CD4-positive, CD25-positive, alpha-beta regulatory T cell (primary cell): Measurements from ENCODE around the gene AGGF1. TPM values are rescaled to one million over a fixed set of nuclear protein-coding genes. Genes with fewer than 3 reads are reported as not detected.
"Not testable (repeated sequence)": the region's sequence is repeated elsewhere in the genome, so short reads cannot be mapped to it uniquely, and the experiment has no call there.

Experiments used
- ATAC-seq, 2 donors: fragments of 150-1000 bp; cut with Tn5 transposase; one replicate each; pipeline ENCODE4 v1.10.0; 2021; ENCODE audit warnings: low read depth in 2 of 2, moderate number of reproducible peaks in 2 of 2, moderate library complexity in 1 of 2
- DNase-seq, 3 donors: peaks; one replicate each; pipeline versions ENCODE4 v3.0.0 to v3.0.0-alpha.2; 2012 to 2022; ENCODE audit warnings: mixed read lengths in 1 of 3
- H3K27ac ChIP-seq: one replicate; pipeline ENCODE4 v1.7.0; 2013; ENCODE audit warnings: mild to moderate bottlenecking, low read length; ENCODE audit not compliant: insufficient read depth, poor library complexity, severe bottlenecking
- H3K27me3 ChIP-seq: one replicate; pipeline ENCODE4 v1.7.0; 2013; ENCODE audit warnings: low read length; ENCODE audit not compliant: control insufficient read depth, insufficient read depth
- H3K36me3 ChIP-seq: one replicate; pipeline ENCODE4 v1.7.0; 2013; ENCODE audit warnings: mild to moderate bottlenecking, low read length, moderate library complexity; ENCODE audit not compliant: control insufficient read depth, insufficient read depth
- H3K4me1 ChIP-seq: 2 replicates; pipeline ENCODE4 v1.7.0; 2013; ENCODE audit warnings: mild to moderate bottlenecking, low read length; ENCODE audit not compliant: insufficient read depth, control insufficient read depth, poor library complexity, severe bottlenecking
- H3K4me3 ChIP-seq: one replicate; pipeline ENCODE4 v1.7.0; 2013; ENCODE audit warnings: low read depth, mild to moderate bottlenecking, low read length, moderate library complexity
- H3K9me3 ChIP-seq, 2 experiments: 1 replicate in 1 of 2; 2 replicates in 1 of 2; pipeline ENCODE4 v1.7.0; 2013; ENCODE audit warnings: low read length in 2 of 2, mild to moderate bottlenecking in 1 of 2, moderate library complexity in 1 of 2; ENCODE audit not compliant: control insufficient read depth in 2 of 2
- H3K27ac Mint-ChIP-seq, 3 donors: one replicate each; pipeline ENCODE4 v1.8.0; 2020 to 2022; ENCODE audit warnings: mild to moderate bottlenecking in 3 of 3, mixed read lengths in 3 of 3, moderate library complexity in 2 of 3
- H3K27me3 Mint-ChIP-seq: one replicate; pipeline ENCODE4 v1.8.0; 2022; ENCODE audit warnings: mild to moderate bottlenecking, mixed read lengths
- H3K36me3 Mint-ChIP-seq: one replicate; pipeline ENCODE4 v1.8.0; 2020; ENCODE audit warnings: mixed read lengths
- H3K4me1 Mint-ChIP-seq, 4 donors: one replicate each; pipeline ENCODE4 v1.8.0; 2020 to 2022; ENCODE audit warnings: mixed read lengths in 4 of 4, mild to moderate bottlenecking in 1 of 4
- H3K4me3 Mint-ChIP-seq, 4 donors: one replicate each; pipeline ENCODE4 v1.8.0; 2020 to 2022; ENCODE audit warnings: mild to moderate bottlenecking in 4 of 4, mixed read lengths in 4 of 4, moderate library complexity in 3 of 4
- H3K9me3 Mint-ChIP-seq, 7 donors: one replicate each; pipeline ENCODE4 v1.8.0; 2020 to 2022; ENCODE audit warnings: mixed read lengths in 7 of 7, mild to moderate bottlenecking in 3 of 7, moderate library complexity in 2 of 7
- polyA plus RNA-seq, 4 donors: library from polyadenylated mRNA; unstranded; fragments of 300-500 nt; fragmentation: Illumina TruSeq; gene quantifications; one replicate each; pipeline ENCODE4 v1.2.3, GENCODE V29; 2021
- total RNA-seq: library from RNA; stranded (reverse); gene quantifications from one replicate; pipeline ENCODE4 v1.2.3, GENCODE V29; 2022

Gene AGGF1
- total RNA-seq, result 17.6 TPM
- 10 to 100 TPM; 24.4 to 35.3 (median 29.4) TPM for polyA plus RNA-seq

GRCh38 chr5:77030097-77031071 is at the start of gene AGGF1:
Gene AGGF1 (plus strand): TSS chr5:77030404. CDS start chr5:77030767, 363 bp downstream.
- H3K4me3 Mint-ChIP-seq, result peak within 1 kb of the TSS; percentile 87 to 96 (median 95)
- peaks cover 33% of the 10 kb centered on the region for H3K4me1 ChIP-seq
- H3K27ac ChIP-seq, result peak within 1 kb of the TSS; percentile 85
- peak within 1 kb of the TSS; percentile 96 to 99 (median 97) for H3K27ac Mint-ChIP-seq
- peaks cover 5 to 10% of the 10 kb centered on the region in 2 experiments for H3K9me3 ChIP-seq
- DNase-seq, result peak; percentile 81 to 97 (median 90)
- H3K36me3 Mint-ChIP-seq, result peaks cover 18% of the 10 kb centered on the region
- H3K4me3 ChIP-seq, result peak within 1 kb of the TSS; percentile 77
- H3K27me3 Mint-ChIP-seq, result peaks cover 5% of the 10 kb centered on the region
- no peaks in the 10 kb centered on the region for H3K27me3 ChIP-seq
- peaks cover 12% of the 10 kb centered on the region for H3K36me3 ChIP-seq
- ATAC-seq, result peak; percentile 99 to 100
- H3K4me1 Mint-ChIP-seq, result peaks cover 19 to 54% (median 43%) of the 10 kb centered on the region in 4 donors
- peaks cover 0 to 11% (median 6%) of the 10 kb centered on the region in 7 donors for H3K9me3 Mint-ChIP-seq

DNA sequence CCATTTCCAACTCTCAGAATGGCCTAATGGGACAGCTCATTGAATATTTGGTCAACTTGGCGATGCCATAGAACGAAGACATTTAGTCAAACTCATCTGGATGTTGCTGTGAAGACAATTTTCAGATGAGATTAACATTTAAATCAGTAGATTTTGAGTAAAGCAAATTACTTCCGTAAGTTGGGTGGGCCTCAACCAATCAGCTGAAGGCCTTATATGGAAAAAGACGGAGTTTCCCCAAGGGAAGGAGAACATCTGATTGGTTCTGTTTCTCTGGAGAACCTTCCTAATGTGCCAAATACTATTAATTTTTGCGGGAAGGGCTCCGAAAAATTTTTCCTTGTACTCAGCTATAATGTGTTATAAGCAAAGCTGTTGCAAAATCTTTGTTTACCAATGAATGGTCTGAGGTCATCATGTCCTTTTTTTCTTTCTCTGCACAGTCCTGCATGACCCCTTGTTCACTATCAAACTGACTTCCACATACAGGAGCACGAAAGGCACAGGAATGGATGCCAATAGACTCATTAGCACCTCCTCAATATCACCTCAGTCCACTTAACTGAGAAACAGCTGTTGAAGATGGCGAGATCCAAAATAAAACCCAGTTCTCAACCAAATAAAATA is 49.6 kb upstream of the AGGF1 start:
- Histone ChIP-seq H3K27me3 (peaks cover 2% of the 10 kb centered on the region), H3K9me3 (no peaks in the 10 kb centered on the region), H3K27ac (no peak overlapping the region), H3K4me1 (no peaks in the 10 kb centered on the region), H3K36me3 (no peaks in the 10 kb centered on the region), H3K4me3 (no peak overlapping the region)
- ATAC-seq (no peak), DNase-seq (no peak)
- no peak overlapping the region for H3K27ac Mint-ChIP-seq
- H3K36me3 Mint-ChIP-seq, result no peaks in the 10 kb centered on the region
- no peak overlapping the region for H3K4me3 Mint-ChIP-seq
- peaks cover 5% of the 10 kb centered on the region for H3K27me3 Mint-ChIP-seq
- no peaks in the 10 kb centered on the region for H3K9me3 Mint-ChIP-seq
- H3K4me1 Mint-ChIP-seq, result no peaks in the 10 kb centered on the region

DNA sequence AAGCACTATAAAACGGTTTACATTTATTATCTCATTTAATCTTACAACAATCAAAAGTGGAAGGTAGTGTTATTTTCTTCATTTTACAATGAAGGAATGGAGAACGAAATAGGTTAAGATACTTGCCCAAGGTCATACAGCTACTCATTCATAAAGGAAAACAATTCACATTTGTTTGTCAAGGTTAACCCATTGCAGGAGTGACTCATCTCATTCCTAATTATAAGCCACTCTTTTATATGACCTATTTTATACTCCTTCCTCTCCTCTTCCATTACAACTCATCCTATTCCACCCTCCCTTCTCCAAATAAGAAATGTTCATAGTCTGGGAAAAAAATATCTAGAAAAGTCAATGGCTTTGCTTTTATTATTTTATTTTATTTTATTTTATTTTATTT is 47.8 kb upstream of the AGGF1 start:
- Mint-ChIP-seq H3K36me3 (no peaks in the 10 kb centered on the region), H3K4me3 (no peak overlapping the region), H3K4me1 (no peaks in the 10 kb centered on the region), H3K27me3 (peaks cover 5% of the 10 kb centered on the region), H3K9me3 (no peaks in the 10 kb centered on the region), H3K27ac (no peak overlapping the region)
- ATAC-seq (no peak), DNase-seq (no peak)
- Histone ChIP-seq H3K4me1 (no peaks in the 10 kb centered on the region), H3K4me3 (no peak overlapping the region), H3K36me3 (no peaks in the 10 kb centered on the region), H3K27ac (no peak overlapping the region), H3K9me3 (no peaks in the 10 kb centered on the region), H3K27me3 (no peaks in the 10 kb centered on the region)

DNA sequence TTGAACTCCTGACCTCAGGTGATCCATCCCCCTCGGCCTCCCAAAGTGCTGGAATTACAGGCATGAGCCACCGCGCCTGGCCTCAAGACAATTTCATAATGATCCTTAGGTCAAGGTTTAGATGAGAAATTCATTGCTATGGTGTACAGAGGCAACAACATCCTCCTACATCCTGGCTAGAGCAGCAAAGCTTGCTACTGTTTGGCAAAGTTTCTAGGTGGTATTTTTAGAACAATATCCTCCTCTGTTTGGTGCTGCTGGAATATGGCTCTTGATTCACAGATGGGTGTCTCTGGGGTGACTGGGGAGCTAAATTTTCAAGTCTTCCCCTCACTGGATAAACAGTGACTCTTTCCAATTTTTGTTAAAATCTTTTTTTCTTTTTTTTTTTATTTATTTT is 46.7 kb upstream of the AGGF1 start:
- Histone ChIP-seq H3K27me3 (no peaks in the 10 kb centered on the region), H3K36me3 (no peaks in the 10 kb centered on the region), H3K4me1 (no peaks in the 10 kb centered on the region), H3K9me3 (no peaks in the 10 kb centered on the region), H3K4me3 (no peak overlapping the region), H3K27ac (no peak overlapping the region)
- no peaks in the 10 kb centered on the region for H3K4me1 Mint-ChIP-seq
- H3K27ac Mint-ChIP-seq, result no peak overlapping the region
- no peaks in the 10 kb centered on the region for H3K36me3 Mint-ChIP-seq
- H3K9me3 Mint-ChIP-seq, result no peaks in the 10 kb centered on the region
- H3K4me3 Mint-ChIP-seq, result no peak overlapping the region
- DNase-seq, result no peak
- no peak for ATAC-seq
- peaks cover 10% of the 10 kb centered on the region for H3K27me3 Mint-ChIP-seq

DNA sequence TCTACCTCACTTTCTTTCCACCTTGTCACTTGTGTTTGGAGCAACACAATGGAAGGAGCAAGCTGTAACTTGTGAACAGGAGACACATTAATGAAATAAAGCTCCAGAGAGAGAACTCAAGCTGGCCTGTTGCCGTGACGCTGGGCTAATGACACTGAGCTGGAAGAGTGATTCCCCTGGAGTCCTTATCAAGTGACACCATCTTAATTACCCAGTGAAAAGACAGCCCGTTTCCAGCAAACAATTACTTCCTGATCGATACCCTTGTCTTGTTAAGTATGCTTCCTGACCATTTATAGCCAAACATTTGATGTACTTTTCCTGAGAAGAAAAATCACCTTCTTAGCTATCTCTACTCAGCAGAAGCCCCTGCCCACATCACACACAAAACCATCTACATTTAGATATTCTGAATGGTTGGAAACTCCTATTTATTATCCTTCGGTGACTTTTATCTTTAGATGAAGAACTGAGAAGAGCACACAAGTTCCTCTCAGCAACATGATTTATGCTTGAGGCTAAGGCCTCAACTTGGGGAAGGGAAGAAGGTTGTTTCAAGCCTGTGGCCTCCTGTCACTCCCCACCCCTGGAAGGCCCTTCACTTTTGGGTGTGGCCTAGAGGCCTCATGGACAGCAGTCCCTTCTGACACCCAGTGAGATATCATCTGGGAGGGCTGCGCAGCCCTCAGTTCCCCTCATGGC is 43.2 kb upstream of the AGGF1 start:
- H3K9me3 ChIP-seq, result no peaks in the 10 kb centered on the region
- no peak overlapping the region for H3K27ac ChIP-seq
- no peak overlapping the region for H3K4me3 ChIP-seq
- ATAC-seq, result no peak
- Mint-ChIP-seq H3K4me3 (no peak overlapping the region), H3K9me3 (no peaks in the 10 kb centered on the region), H3K27me3 (peaks cover 5% of the 10 kb centered on the region), H3K4me1 (no peaks in the 10 kb centered on the region), H3K27ac (no peak overlapping the region), H3K36me3 (no peaks in the 10 kb centered on the region)
- no peaks in the 10 kb centered on the region for H3K4me1 ChIP-seq
- H3K36me3 ChIP-seq, result no peaks in the 10 kb centered on the region
- no peaks in the 10 kb centered on the region for H3K27me3 ChIP-seq
- DNase-seq, result no peak

GRCh38 chr5:76990899-76991459 is 39.2 kb upstream of the AGGF1 start:
- no peak overlapping the region for H3K4me3 ChIP-seq
- Mint-ChIP-seq H3K4me1 (no peaks in the 10 kb centered on the region), H3K36me3 (no peaks in the 10 kb centered on the region), H3K27ac (no peak overlapping the region), H3K9me3 (no peaks in the 10 kb centered on the region), H3K27me3 (peaks cover 19% of the 10 kb centered on the region), H3K4me3 (no peak overlapping the region)
- H3K4me1 ChIP-seq, result no peaks in the 10 kb centered on the region
- ATAC-seq (no peak), DNase-seq (no peak)
- no peak overlapping the region for H3K27ac ChIP-seq
- no peaks in the 10 kb centered on the region for H3K9me3 ChIP-seq
- no peaks in the 10 kb centered on the region for H3K36me3 ChIP-seq
- H3K27me3 ChIP-seq, result no peaks in the 10 kb centered on the region

DNA sequence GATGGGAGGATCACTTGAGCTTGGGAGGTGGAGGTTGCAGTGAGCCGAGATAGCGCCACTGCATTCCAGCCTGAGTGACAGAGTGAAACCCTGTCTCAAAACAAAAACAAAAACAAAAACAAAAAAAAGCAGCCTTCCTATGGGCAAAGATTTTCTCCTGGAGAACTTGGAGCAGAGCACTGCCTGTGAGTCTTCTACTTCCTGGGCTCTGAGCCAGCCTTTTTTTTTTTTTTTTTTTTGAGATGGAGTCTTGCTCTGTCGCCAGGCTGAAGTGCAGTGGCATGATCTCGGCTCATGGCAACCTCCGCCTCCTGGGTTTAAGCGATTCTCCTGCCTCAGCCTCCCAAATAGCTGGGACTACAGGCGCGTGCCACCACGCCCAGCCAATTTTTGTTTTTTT is 36.8 kb upstream of the AGGF1 start:
- not testable (repeated sequence) for H3K36me3 ChIP-seq, H3K27ac ChIP-seq, H3K4me3 Mint-ChIP-seq, H3K9me3 ChIP-seq, H3K27me3 ChIP-seq, ATAC-seq, H3K36me3 Mint-ChIP-seq, H3K4me3 ChIP-seq, H3K9me3 Mint-ChIP-seq, H3K4me1 Mint-ChIP-seq, H3K27ac Mint-ChIP-seq, H3K4me1 ChIP-seq, DNase-seq
- peaks cover 19% of the 10 kb centered on the region for H3K27me3 Mint-ChIP-seq
